Panc1 (cell line): ENCODE measurements around the gene ATG16L2. TPM values are rescaled to one million over a fixed set of nuclear protein-coding genes. Genes with fewer than 3 reads are reported as not detected.

Experiments used
- ATAC-seq: fragments of 200-7000 bp; cut with Tn5 transposase; 2 replicates; pipeline ENCODE4 v1.9.1; 2020; ENCODE audit warnings: mild to moderate bottlenecking, moderate library complexity
- BruUV-seq: library from RNA; stranded (reverse); fragments of 400-500 nt; replicated peaks from 2 replicates; lab custom pipeline; 2021; lab: Mats Ljungman, UMichigan
- CTCF ChIA-PET: fragments of 300-600 bp; sonication (Branson Sonifier 250); formaldehyde crosslinking; loops from one replicate; lab custom pipeline; 2022; ENCODE audit warnings: antibody characterized with exemption; lab: Charles Lee
- POLR2A ChIA-PET: fragments of 300-600 bp; sonication (Branson Sonifier 250); formaldehyde crosslinking; loops from one replicate; lab custom pipeline; 2022; ENCODE audit warnings: antibody characterized with exemption; lab: Charles Lee
- DNase-seq: peaks from one replicate; pipeline ENCODE4 v3.0.0-alpha.2; 2010; ENCODE audit warnings: low read depth, low spot score
- H3K27ac ChIP-seq: 2 replicates; pipeline ENCODE4 v1.5.1; 2011; ENCODE audit warnings: mild to moderate bottlenecking, low read length, inconsistent platforms
- H3K27me3 ChIP-seq: fragments of 200-500 bp; sonication (Bioruptor generic); 2 replicates; pipeline ENCODE4 v1.6.0; 2014; ENCODE audit warnings: low read length, inconsistent platforms; ENCODE audit not compliant: control insufficient read depth, insufficient read depth
- H3K36me3 ChIP-seq: fragments of 200-500 bp; sonication (Bioruptor generic); 2 replicates; pipeline ENCODE4 v1.5.1; 2014; ENCODE audit warnings: inconsistent platforms, mild to moderate bottlenecking, low read length, moderate library complexity; ENCODE audit not compliant: control insufficient read depth, insufficient read depth
- H3K4me1 ChIP-seq: 2 replicates; pipeline ENCODE4 v1.5.1; 2011; ENCODE audit warnings: inconsistent platforms, mild to moderate bottlenecking, low read length, moderate library complexity; ENCODE audit not compliant: control insufficient read depth, insufficient read depth
- H3K4me3 ChIP-seq, 2 experiments: 2 replicates each; pipeline ENCODE4 v1.5.1; 2011 to 2012; ENCODE audit warnings: low read depth in 2 of 2, low read length in 2 of 2, mild to moderate bottlenecking in 2 of 2, inconsistent platforms in 1 of 2, moderate library complexity in 1 of 2
- H3K9me3 ChIP-seq: fragments of 200-500 bp; sonication (Bioruptor generic); 2 replicates; pipeline ENCODE4 v1.5.1; 2014; ENCODE audit warnings: low read depth, mild to moderate bottlenecking, inconsistent platforms, low read length, moderate library complexity; ENCODE audit not compliant: control insufficient read depth, insufficient read depth
- CTCF ChIP-seq: fragments of 450-650 bp; IDR thresholded peaks from 2 replicates; pipeline ENCODE4 v1.5.1; 2017; ENCODE audit warnings: mild to moderate bottlenecking
- POLR2AphosphoS5 ChIP-seq: IDR thresholded peaks from 2 replicates; pipeline ENCODE4 v1.6.1; 2012; ENCODE audit warnings: mild to moderate bottlenecking, low read depth, low read length, moderate library complexity
- REST ChIP-seq, 2 experiments: IDR thresholded peaks; 2 replicates each; pipeline ENCODE4 v1.6.1; 2011 to 2012; ENCODE audit warnings: low read depth in 2 of 2, control low read depth in 1 of 2, low read length in 1 of 2, mild to moderate bottlenecking in 1 of 2, moderate library complexity in 1 of 2; ENCODE audit not compliant: insufficient read depth in 1 of 2
- SIN3A ChIP-seq: IDR thresholded peaks from 2 replicates; pipeline ENCODE4 v1.6.1; 2012; ENCODE audit warnings: low read depth, mild to moderate bottlenecking, low read length, moderate library complexity, borderline replicate concordance; ENCODE audit not compliant: insufficient read depth
- TCF7L2 ChIP-seq: IDR thresholded peaks from 2 replicates; pipeline ENCODE4 v1.6.1; 2011; ENCODE audit warnings: mild to moderate bottlenecking, low read depth, low read length, inconsistent platforms
- in situ Hi-C: cut with HindIII; loops from 2 replicates; pipeline ENCODE4 v1.10.0; 2016; ENCODE audit warnings: low sequenced_read_pairs, low pct_unique_long_range_greater_than_20kb
- intact Hi-C: fragments of 100-400 bp; cut with micrococcal nuclease; formaldehyde crosslinking; loops from one replicate; pipeline ENCODE4 v1.10.0; 2022; ENCODE audit not compliant: unreplicated experiment
- total RNA-seq: library from RNA; stranded (reverse); gene quantifications from one replicate; pipeline ENCODE4 v1.2.1, GENCODE V29; 2021; ENCODE audit not compliant: unreplicated experiment

The ATG16L2 gene
- total RNA-seq, 1 experiment from 2014 or later, result 14.6 TPM

- H3K27me3 ChIP-seq, result no peaks in the 10 kb centered on the region
- in situ Hi-C loops (no loop called here), intact Hi-C loops (no loop called here)
- no peak overlapping the region for H3K4me3 ChIP-seq
- no TSS peak for BruUV-seq
- DNase-seq, result no peak
- POLR2A ChIA-PET, result no interaction called here
- H3K27ac ChIP-seq, result no peak overlapping the region
- no peaks in the 10 kb centered on the region for H3K4me1 ChIP-seq
- TF ChIP-seq REST (IDR thresholded peaks at IDR 0.05; ENCODE audit: insufficient read depth in 1 of 2, low read depth in 2 of 2, low read length in 1 of 2), result no peak
- TF ChIP-seq SIN3A, result no peak
- TF ChIP-seq CTCF, result no peak
- no peak for TF ChIP-seq POLR2AphosphoS5
- TF ChIP-seq TCF7L2, result no peak
- CTCF ChIA-PET, result no interaction called here
- H3K9me3 ChIP-seq, result no peaks in the 10 kb centered on the region
- no peaks in the 10 kb centered on the region for H3K36me3 ChIP-seq
- ATAC-seq, result no peak
Measured at GRCh38 chr11:72842653-72843330, 28.6 kb downstream of the ATG16L2 start.

- POLR2A ChIA-PET, result no interaction called here
- DNase-seq (no peak), ATAC-seq (no peak)
- no peaks in the 10 kb centered on the region for H3K27me3 ChIP-seq
- no peaks in the 10 kb centered on the region for H3K9me3 ChIP-seq
- no peaks in the 10 kb centered on the region for H3K4me1 ChIP-seq
- intact Hi-C loops (no loop called here), in situ Hi-C loops (no loop called here)
- BruUV-seq, result no TSS peak
- H3K36me3 ChIP-seq, result no peaks in the 10 kb centered on the region
- H3K27ac ChIP-seq, result no peak overlapping the region
- CTCF ChIA-PET, result no interaction called here
- H3K4me3 ChIP-seq, result no peak overlapping the region
- no peak for TF ChIP-seq SIN3A
- TF ChIP-seq TCF7L2, result no peak
- no peak for TF ChIP-seq REST (IDR thresholded peaks at IDR 0.05; ENCODE audit: insufficient read depth in 1 of 2, low read depth in 2 of 2, low read length in 1 of 2)
- TF ChIP-seq POLR2AphosphoS5, result no peak
- no peak for TF ChIP-seq CTCF
Measured at GRCh38 chr11:72844356-72844755, 30.1 kb downstream of the ATG16L2 start.
